Measurements from ENCODE around the gene CAMTA1.

Gene CAMTA1

DNA sequence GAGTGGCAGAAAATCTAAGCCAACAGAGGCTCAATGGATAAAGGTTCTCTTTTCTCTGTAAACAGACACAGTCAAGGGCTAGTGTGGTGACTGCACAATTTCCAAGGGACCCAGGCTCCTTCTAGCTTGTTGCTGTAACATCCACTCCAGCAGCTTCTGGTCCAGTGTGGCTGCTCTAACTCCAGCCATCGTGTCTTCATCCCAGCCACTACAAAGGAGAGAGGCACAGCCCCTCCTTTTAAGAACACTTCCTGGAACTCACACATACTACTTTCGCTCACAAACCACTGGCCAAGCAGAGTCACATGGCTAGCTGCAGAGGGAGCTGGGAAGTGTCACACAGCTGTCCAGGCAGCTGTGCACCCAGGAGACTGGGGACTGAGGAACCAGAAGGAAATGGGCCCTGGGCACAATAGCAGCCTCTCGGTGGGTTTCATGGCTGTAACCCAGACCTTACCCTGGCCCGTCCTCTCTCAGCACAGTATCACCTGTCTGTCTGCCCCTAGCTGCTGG is 797.3 kb downstream of the CAMTA1 start:
- TF ChIP-seq ZNF70 (CRISPR knock-in tag; IDR thresholded peaks at IDR 0.05), result no peak
- TF ChIP-seq, protein P1, sequence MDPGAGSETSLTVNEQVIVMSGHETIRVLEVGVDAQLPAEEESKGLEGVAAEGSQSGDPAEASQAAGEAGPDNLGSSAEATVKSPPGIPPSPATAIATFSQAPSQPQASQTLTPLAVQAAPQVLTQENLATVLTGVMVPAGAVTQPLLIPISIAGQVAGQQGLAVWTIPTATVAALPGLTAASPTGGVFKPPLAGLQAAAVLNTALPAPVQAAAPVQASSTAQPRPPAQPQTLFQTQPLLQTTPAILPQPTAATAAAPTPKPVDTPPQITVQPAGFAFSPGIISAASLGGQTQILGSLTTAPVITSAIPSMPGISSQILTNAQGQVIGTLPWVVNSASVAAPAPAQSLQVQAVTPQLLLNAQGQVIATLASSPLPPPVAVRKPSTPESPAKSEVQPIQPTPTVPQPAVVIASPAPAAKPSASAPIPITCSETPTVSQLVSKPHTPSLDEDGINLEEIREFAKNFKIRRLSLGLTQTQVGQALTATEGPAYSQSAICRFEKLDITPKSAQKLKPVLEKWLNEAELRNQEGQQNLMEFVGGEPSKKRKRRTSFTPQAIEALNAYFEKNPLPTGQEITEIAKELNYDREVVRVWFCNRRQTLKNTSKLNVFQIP (CRISPR knock-in tag; IDR thresholded peaks at IDR 0.05; ENCODE audit: borderline replicate concordance, low read depth), result no peak
- TF ChIP-seq, protein P2, sequence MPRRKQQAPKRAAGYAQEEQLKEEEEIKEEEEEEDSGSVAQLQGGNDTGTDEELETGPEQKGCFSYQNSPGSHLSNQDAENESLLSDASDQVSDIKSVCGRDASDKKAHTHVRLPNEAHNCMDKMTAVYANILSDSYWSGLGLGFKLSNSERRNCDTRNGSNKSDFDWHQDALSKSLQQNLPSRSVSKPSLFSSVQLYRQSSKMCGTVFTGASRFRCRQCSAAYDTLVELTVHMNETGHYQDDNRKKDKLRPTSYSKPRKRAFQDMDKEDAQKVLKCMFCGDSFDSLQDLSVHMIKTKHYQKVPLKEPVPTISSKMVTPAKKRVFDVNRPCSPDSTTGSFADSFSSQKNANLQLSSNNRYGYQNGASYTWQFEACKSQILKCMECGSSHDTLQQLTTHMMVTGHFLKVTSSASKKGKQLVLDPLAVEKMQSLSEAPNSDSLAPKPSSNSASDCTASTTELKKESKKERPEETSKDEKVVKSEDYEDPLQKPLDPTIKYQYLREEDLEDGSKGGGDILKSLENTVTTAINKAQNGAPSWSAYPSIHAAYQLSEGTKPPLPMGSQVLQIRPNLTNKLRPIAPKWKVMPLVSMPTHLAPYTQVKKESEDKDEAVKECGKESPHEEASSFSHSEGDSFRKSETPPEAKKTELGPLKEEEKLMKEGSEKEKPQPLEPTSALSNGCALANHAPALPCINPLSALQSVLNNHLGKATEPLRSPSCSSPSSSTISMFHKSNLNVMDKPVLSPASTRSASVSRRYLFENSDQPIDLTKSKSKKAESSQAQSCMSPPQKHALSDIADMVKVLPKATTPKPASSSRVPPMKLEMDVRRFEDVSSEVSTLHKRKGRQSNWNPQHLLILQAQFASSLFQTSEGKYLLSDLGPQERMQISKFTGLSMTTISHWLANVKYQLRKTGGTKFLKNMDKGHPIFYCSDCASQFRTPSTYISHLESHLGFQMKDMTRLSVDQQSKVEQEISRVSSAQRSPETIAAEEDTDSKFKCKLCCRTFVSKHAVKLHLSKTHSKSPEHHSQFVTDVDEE (CRISPR knock-in tag; IDR thresholded peaks at IDR 0.05), result no peak
- TF ChIP-seq SNAI2 (CRISPR knock-in tag; IDR thresholded peaks at IDR 0.05), result no peak
- TF ChIP-seq, protein P3, sequence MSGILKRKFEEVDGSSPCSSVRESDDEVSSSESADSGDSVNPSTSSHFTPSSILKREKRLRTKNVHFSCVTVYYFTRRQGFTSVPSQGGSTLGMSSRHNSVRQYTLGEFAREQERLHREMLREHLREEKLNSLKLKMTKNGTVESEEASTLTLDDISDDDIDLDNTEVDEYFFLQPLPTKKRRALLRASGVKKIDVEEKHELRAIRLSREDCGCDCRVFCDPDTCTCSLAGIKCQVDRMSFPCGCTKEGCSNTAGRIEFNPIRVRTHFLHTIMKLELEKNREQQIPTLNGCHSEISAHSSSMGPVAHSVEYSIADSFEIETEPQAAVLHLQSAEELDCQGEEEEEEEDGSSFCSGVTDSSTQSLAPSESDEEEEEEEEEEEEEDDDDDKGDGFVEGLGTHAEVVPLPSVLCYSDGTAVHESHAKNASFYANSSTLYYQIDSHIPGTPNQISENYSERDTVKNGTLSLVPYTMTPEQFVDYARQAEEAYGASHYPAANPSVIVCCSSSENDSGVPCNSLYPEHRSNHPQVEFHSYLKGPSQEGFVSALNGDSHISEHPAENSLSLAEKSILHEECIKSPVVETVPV (CRISPR knock-in tag; IDR thresholded peaks at IDR 0.05), result no peak
- TF ChIP-seq CSDC2 (CRISPR knock-in tag; IDR thresholded peaks at IDR 0.05), result no peak
- TF ChIP-seq PPARA (CRISPR knock-in tag; IDR thresholded peaks at IDR 0.05; ENCODE audit: borderline replicate concordance), result no peak
- no peak for TF ChIP-seq ISL1 (CRISPR knock-in tag; IDR thresholded peaks at IDR 0.05)
- TF ChIP-seq ZFP3 (CRISPR knock-in tag; IDR thresholded peaks at IDR 0.05), result no peak
- TF ChIP-seq ZC3H10 (CRISPR knock-in tag; IDR thresholded peaks at IDR 0.05), result no peak
- no peak for ATAC-seq

DNA sequence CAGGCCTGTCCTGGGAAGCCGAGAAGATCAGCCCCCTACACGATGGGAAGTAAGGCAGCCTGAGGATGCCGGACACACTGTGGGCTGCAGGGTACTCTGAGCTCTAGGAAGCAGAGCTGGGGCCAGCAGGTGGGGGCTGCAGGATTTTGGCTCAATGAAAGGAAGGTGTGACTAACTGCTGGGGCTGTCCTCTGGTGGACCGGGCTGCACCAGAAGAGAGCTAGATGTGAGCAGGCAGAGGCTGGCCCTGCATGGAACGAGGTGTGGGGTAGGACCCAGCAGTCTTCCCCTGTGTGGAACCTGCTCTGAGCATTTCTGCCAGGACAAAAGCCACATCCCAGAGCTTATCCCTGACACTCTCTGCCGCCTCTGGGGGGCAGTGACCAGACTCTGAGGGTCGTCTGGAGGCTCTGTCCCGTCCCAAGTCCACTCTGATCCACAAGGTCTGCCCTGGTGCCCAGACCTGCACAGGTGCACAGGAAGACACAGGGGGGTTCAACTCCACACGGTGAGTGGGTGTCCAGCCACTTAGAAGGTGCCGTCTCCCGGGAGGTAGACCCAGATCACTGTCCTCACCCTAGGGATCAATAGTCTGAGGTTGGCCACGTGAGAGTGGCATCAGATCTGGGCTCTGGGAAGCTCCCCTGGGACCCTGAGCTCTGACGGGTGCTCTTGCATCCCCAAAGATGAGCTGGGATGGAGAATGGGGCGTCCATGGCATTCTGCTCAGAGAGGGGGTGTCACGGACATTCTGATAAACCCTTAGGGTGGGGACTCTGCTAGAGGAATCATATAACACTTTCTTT is 798.2 kb downstream of the CAMTA1 start:
- no peak; the same call in 2 of the 3 replicates for ATAC-seq
- TF ChIP-seq, protein P4, sequence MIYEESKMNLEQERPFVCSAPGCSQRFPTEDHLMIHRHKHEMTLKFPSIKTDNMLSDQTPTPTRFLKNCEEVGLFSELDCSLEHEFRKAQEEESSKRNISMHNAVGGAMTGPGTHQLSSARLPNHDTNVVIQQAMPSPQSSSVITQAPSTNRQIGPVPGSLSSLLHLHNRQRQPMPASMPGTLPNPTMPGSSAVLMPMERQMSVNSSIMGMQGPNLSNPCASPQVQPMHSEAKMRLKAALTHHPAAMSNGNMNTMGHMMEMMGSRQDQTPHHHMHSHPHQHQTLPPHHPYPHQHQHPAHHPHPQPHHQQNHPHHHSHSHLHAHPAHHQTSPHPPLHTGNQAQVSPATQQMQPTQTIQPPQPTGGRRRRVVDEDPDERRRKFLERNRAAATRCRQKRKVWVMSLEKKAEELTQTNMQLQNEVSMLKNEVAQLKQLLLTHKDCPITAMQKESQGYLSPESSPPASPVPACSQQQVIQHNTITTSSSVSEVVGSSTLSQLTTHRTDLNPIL (CRISPR knock-in tag; IDR thresholded peaks at IDR 0.05; ENCODE audit: low read depth), result no peak
- TF ChIP-seq BACH2 (CRISPR knock-in tag; IDR thresholded peaks at IDR 0.05; ENCODE audit: borderline replicate concordance), result no peak
- TF ChIP-seq TCF4 (CRISPR knock-in tag; IDR thresholded peaks at IDR 0.05; ENCODE audit: borderline replicate concordance), result no peak
- no peak for TF ChIP-seq ISL1 (CRISPR knock-in tag; IDR thresholded peaks at IDR 0.05)
- no peak for TF ChIP-seq ZC3H10 (CRISPR knock-in tag; IDR thresholded peaks at IDR 0.05)
- TF ChIP-seq, protein P3 (CRISPR knock-in tag; IDR thresholded peaks at IDR 0.05), result no peak
- TF ChIP-seq, protein P2 (CRISPR knock-in tag; IDR thresholded peaks at IDR 0.05), result no peak
- TF ChIP-seq ZFP30 (CRISPR knock-in tag; IDR thresholded peaks at IDR 0.05), result no peak
- no peak for TF ChIP-seq ESRRG (CRISPR knock-in tag; IDR thresholded peaks at IDR 0.05)
- no peak for TF ChIP-seq GLIS3 (CRISPR knock-in tag; IDR thresholded peaks at IDR 0.05)
- no peak for TF ChIP-seq ZNF565 (CRISPR knock-in tag; conservative IDR thresholded peaks at IDR 0.05; ENCODE audit: low read depth)
- TF ChIP-seq RARB (CRISPR knock-in tag; IDR thresholded peaks at IDR 0.05), result no peak
- TF ChIP-seq OSR1 (CRISPR knock-in tag; IDR thresholded peaks at IDR 0.05), result no peak
- TF ChIP-seq, protein P5, sequence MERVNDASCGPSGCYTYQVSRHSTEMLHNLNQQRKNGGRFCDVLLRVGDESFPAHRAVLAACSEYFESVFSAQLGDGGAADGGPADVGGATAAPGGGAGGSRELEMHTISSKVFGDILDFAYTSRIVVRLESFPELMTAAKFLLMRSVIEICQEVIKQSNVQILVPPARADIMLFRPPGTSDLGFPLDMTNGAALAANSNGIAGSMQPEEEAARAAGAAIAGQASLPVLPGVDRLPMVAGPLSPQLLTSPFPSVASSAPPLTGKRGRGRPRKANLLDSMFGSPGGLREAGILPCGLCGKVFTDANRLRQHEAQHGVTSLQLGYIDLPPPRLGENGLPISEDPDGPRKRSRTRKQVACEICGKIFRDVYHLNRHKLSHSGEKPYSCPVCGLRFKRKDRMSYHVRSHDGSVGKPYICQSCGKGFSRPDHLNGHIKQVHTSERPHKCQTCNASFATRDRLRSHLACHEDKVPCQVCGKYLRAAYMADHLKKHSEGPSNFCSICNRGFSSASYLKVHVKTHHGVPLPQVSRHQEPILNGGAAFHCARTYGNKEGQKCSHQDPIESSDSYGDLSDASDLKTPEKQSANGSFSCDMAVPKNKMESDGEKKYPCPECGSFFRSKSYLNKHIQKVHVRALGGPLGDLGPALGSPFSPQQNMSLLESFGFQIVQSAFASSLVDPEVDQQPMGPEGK (CRISPR knock-in tag; IDR thresholded peaks at IDR 0.05; ENCODE audit: borderline replicate concordance), result no peak
